IPS-20b (cell line): Measurements from ENCODE around the gene ZNF181.

Experiments used
- H3K27ac ChIP-seq: one replicate; pipeline ENCODE4 v1.5.1; 2013; ENCODE audit warnings: low read length
- H3K27me3 ChIP-seq: 2 replicates; pipeline ENCODE4 v1.6.1; 2013; ENCODE audit warnings: mild to moderate bottlenecking, low read length, inconsistent platforms; ENCODE audit not compliant: insufficient read depth
- H3K36me3 ChIP-seq: 2 replicates; pipeline ENCODE4 v1.6.1; 2013; ENCODE audit warnings: low read depth, mild to moderate bottlenecking, inconsistent platforms, low read length, moderate library complexity; ENCODE audit not compliant: insufficient read depth
- H3K4me1 ChIP-seq: 2 replicates; pipeline ENCODE4 v1.6.1; 2013; ENCODE audit warnings: mild to moderate bottlenecking, control low read depth, inconsistent platforms, low read length, moderate library complexity; ENCODE audit not compliant: insufficient read depth
- H3K4me3 ChIP-seq: 2 replicates; pipeline ENCODE4 v1.5.1; 2013; ENCODE audit warnings: mild to moderate bottlenecking, low read length, inconsistent platforms
- H3K9ac ChIP-seq: 2 replicates; pipeline ENCODE4 v1.6.1; 2013; ENCODE audit warnings: low read depth, mild to moderate bottlenecking, inconsistent platforms, low read length, moderate library complexity
- H3K9me3 ChIP-seq: 2 replicates; pipeline ENCODE4 v1.6.1; 2013; ENCODE audit warnings: mild to moderate bottlenecking, low read depth, low read length, inconsistent platforms; ENCODE audit not compliant: insufficient read depth

Gene ZNF181

DNA sequence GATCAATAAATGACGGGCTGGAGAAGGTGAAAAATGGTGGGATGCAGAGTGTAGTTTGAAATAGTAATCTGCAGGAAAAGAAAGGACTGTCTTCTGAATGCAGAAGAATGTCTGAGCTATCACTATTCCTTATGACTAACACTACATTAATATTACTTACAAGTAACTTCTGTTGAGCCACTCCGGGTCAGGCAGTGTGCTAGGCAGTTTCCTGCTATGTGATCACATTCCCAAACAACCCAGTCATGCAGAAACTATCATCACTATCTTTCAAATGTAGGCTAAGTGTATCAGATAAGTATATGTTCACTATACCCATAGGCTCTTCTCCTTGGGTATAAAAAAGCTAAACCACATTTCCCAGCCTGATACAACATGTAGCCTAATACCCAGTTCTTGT lies 32.3 kb downstream of the ZNF181 start:
- no peak overlapping the region for H3K9ac ChIP-seq
- no peaks in the 10 kb centered on the region for H3K4me1 ChIP-seq
- H3K9me3 ChIP-seq, result peaks cover 39% of the 10 kb centered on the region
- peaks cover 42% of the 10 kb centered on the region; the same call in 1 of the 2 replicates for H3K36me3 ChIP-seq
- H3K27ac ChIP-seq, result no peak overlapping the region
- no peaks in the 10 kb centered on the region for H3K27me3 ChIP-seq
- no peak overlapping the region for H3K4me3 ChIP-seq

DNA sequence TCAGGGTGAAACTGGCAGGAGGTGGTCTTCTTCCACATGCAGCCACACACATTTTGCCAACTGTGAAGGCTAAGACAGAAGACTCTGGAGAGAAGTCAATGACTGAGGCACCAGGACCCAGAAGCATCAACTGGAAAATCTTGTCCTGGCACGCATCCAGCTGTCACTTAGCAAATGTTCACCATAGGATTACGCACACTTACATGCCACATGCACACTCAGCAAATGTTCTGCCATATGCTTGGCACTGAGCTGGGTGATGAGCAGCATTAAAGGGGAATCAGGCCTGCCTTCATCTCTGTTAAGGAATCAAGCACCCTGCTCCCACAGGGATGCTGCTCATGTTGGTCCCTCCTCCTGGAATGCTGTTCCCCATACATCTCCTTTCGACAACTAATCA lies 33.9 kb downstream of the ZNF181 start:
- H3K27ac ChIP-seq, result no peak overlapping the region
- H3K4me1 ChIP-seq, result no peaks in the 10 kb centered on the region
- H3K4me3 ChIP-seq, result no peak overlapping the region
- H3K9ac ChIP-seq, result no peak overlapping the region
- H3K9me3 ChIP-seq, result peaks cover 25% of the 10 kb centered on the region
- peaks cover 42% of the 10 kb centered on the region; the same call in 1 of the 2 replicates for H3K36me3 ChIP-seq
- H3K27me3 ChIP-seq, result peaks cover 11% of the 10 kb centered on the region

DNA sequence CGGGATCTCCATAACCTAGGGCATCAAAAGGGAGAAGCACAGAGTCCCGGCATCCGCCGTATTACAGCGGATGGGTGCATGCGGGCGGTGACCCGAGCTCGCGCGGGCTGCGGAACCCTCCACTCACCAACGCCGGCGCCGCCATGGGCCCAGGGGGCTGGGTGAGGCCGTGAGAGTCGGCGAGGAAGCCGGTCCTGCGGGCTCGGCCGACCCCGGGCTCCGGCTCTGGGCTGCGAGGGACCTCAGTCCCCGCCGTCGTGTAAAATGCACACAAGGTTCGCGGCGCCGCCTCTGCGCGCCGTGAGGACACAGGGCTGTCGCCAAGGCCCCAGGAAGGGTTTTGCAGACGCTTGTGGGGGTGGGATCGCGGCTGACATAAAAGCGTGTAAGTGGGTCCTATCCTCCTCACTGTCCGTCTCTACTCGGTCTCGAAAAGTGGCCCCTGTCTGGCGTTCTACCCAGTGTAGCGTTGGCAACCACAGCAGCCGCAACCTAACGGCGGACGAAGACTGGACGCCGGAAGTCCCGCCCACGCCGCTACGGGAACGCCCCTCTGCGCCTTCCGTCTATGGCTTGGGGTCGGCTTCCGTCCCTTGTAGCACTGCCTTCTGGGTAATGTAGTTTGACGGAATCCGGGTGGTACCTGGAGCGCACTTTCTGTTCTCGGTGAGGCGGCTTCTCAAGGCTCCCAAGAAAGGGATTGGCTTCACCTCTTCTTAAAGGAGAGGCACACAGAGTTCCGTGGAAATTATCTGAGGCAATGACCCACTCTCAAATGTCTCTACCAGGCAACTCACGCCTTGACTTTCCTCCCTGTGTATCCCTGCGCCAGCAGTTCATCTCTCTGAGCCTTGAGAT lies 38.9 kb downstream of the ZNF181 start, which contains the start of gene ZNF599:
ZNF599 (minus strand) TSS at position 519 of the 858 bp plus-strand sequence; CDS start at position 145, 374 bp downstream.
- H3K4me1 ChIP-seq, result no peaks in the 10 kb centered on the region
- H3K36me3 ChIP-seq, result 0 out of 2 replicates have a peak, but pooled peaks cover 2% of the 10 kb centered on the region
- H3K9ac ChIP-seq, result peak within 1 kb of the TSS; percentile 65; the same call in 1 of the 2 replicates
- H3K27me3 ChIP-seq, result peaks cover 11% of the 10 kb centered on the region
- peak within 1 kb of the TSS; percentile 80 for H3K4me3 ChIP-seq
- no peak within 1 kb of the TSS for H3K27ac ChIP-seq
- H3K9me3 ChIP-seq, result peaks cover 4% of the 10 kb centered on the region; the same call in 1 of the 2 replicates

- H3K4me1 ChIP-seq, result no peaks in the 10 kb centered on the region
- peaks cover 7% of the 10 kb centered on the region; the same call in 1 of the 2 replicates for H3K9me3 ChIP-seq
- peak overlapping the region; percentile 80 for H3K4me3 ChIP-seq
- H3K9ac ChIP-seq, result no peak overlapping the region
- H3K27ac ChIP-seq, result no peak overlapping the region
- peaks cover 11% of the 10 kb centered on the region for H3K27me3 ChIP-seq
- no peaks in the 10 kb centered on the region for H3K36me3 ChIP-seq
Observed at GRCh38 chr19:34773555-34773864, 39.5 kb downstream of the ZNF181 start.

GRCh38 chr19:34774857-34775256 lies 40.8 kb downstream of the ZNF181 start:
- peaks cover 20% of the 10 kb centered on the region; the same call in 1 of the 2 replicates for H3K9me3 ChIP-seq
- H3K27me3 ChIP-seq, result peaks cover 11% of the 10 kb centered on the region
- H3K36me3 ChIP-seq, result no peaks in the 10 kb centered on the region
- H3K9ac ChIP-seq, result no peak overlapping the region
- no peaks in the 10 kb centered on the region for H3K4me1 ChIP-seq
- H3K4me3 ChIP-seq, result no peak overlapping the region
- H3K27ac ChIP-seq, result no peak overlapping the region

DNA sequence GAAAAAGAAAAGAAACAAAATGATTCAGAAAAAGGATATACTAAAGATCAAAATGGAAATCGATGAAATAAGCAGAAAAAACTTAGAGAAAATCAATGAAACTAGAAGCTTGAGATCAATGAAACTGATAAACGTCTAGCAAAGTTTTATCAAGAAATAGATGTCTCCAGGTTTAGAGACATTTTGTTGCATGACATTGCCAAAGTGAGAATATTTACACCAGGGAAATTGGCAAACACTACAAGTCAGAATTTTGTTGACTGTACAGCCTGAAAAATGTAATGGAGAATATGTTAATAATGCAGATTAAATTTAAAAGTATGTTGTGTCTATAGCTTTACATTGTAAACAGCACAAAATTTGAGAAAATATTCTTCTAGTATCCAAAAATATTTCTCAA lies 44.3 kb downstream of the ZNF181 start:
- Histone ChIP-seq H3K27me3 (no peaks in the 10 kb centered on the region), H3K36me3 (no peaks in the 10 kb centered on the region), H3K27ac (no peak overlapping the region), H3K9me3 (peaks cover 40% of the 10 kb centered on the region; the same call in 1 of the 2 replicates), H3K9ac (no peak overlapping the region), H3K4me1 (no peaks in the 10 kb centered on the region), H3K4me3 (no peak overlapping the region)

DNA sequence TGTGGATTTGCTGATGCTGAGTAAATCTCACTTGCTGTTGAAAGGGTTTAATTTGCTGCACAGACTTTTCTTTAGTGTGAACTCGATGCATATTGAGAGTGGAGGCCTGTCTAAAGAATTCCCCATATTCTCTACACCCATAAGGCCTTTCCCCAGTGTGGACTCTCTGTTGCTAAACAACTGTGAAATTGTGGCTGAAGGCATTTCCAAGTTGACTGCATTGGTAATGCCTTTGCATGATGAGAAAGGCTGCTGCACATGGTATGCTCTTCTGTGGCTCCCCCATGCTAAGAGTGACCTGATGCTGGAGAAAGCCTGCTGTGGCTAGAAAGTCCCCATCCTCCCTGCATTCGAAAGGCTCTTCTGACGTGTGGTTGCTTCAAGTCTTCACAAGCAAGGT lies 45.6 kb downstream of the ZNF181 start:
- Histone ChIP-seq H3K36me3 (no peaks in the 10 kb centered on the region), H3K9me3 (peaks cover 47% of the 10 kb centered on the region; the same call in 1 of the 2 replicates), H3K27ac (no peak overlapping the region), H3K9ac (no peak overlapping the region), H3K4me3 (no peak overlapping the region), H3K27me3 (no peaks in the 10 kb centered on the region), H3K4me1 (no peaks in the 10 kb centered on the region)

DNA sequence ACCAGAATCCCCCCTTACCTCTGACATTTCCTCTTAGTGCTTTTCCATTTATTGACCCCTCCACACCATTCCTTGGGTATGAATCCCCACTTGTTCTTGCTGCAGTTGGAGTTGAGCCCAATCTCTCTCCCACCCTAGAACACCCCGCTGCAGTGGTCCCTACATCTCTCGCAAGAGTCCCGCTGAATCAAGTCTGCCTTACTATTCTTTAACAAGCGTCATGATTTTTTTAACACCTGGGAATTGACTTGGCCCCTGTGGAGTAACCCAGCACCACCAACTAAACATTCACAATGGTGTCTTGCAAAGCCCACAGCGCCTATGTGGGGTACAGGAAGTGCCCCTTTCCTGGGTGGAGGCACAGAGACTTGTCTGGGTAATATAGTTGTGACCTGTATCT lies 52.2 kb downstream of the ZNF181 start:
- H3K27me3 ChIP-seq, result no peaks in the 10 kb centered on the region
- H3K4me1 ChIP-seq, result no peaks in the 10 kb centered on the region
- H3K9me3 ChIP-seq, result peaks cover 60% of the 10 kb centered on the region; the same call in 1 of the 2 replicates

DNA sequence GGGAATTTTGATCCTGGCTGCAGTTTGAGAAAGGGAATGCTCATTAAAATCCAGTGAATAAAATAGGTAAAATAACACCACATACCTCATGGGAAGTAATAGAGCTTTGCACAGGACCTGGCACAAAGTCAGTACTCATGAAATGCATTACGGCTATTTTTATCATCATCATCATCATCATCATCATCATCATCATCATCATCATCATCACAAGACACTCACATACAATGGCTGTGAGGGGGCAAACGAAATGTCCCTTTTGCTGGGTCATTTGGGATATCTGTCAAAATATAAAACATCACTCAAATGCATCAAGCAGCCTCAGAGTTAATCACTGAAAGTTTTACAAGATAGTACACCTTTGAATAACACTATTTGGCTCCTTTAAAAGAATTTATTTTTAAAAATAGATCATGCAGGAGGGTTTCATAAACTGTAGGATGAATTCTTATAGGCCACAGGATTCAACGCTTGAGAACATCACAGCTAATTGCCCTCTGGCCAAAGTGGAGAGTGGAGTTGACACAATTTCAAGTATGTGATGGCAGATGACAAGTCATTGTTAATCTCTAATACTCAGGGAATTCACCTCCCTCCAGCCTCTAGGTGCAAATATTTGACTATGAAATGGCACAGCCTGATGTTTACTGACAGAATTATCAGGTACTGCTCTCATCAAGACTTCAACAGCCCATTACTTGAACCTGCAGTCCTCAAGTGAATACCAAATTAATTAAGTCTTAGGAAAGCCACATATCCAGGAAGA lies 53.2 kb downstream of the ZNF181 start:
- no peaks in the 10 kb centered on the region for H3K36me3 ChIP-seq
- no peaks in the 10 kb centered on the region for H3K27me3 ChIP-seq
- H3K9me3 ChIP-seq, result peaks cover 58% of the 10 kb centered on the region; the same call in 1 of the 2 replicates
- H3K4me3 ChIP-seq, result no peak overlapping the region
- H3K4me1 ChIP-seq, result no peaks in the 10 kb centered on the region
- no peak overlapping the region for H3K9ac ChIP-seq
- H3K27ac ChIP-seq, result no peak overlapping the region

More for the DNA sequence above, 52.2 kb downstream of the ZNF181 start:
- no peaks in the 10 kb centered on the region for H3K36me3 ChIP-seq
- no peak overlapping the region for H3K27ac ChIP-seq
- H3K9ac ChIP-seq, result no peak overlapping the region
- no peak overlapping the region for H3K4me3 ChIP-seq

DNA sequence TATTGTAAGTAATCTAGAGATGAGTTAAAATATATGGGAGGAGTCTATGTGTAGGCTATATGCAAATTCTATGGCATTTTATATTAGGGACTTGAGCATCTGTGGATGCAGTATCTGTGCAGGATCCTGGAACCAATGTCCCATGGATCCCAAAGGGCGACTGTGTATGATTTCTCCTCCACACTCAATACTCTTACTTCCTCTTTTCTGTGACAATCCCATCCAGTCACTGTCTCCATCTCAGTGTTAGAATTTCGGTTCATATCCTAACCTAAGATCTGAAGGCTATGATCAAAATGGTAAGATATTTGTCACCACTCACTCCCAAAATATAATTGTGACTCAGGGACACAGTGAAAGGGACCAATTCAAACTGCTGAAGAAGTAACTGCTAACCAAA lies 54.0 kb downstream of the ZNF181 start:
- H3K9me3 ChIP-seq, result peaks cover 53% of the 10 kb centered on the region; the same call in 1 of the 2 replicates
- H3K4me3 ChIP-seq, result no peak overlapping the region
- H3K36me3 ChIP-seq, result no peaks in the 10 kb centered on the region
- H3K9ac ChIP-seq, result no peak overlapping the region
- no peaks in the 10 kb centered on the region for H3K4me1 ChIP-seq
- H3K27ac ChIP-seq, result no peak overlapping the region
- no peaks in the 10 kb centered on the region for H3K27me3 ChIP-seq

GRCh38 chr19:34793565-34793964 lies 59.5 kb downstream of the ZNF181 start:
- peaks cover 35% of the 10 kb centered on the region; the same call in 1 of the 2 replicates for H3K9me3 ChIP-seq
- H3K27ac ChIP-seq, result no peak overlapping the region
- H3K4me1 ChIP-seq, result no peaks in the 10 kb centered on the region
- H3K36me3 ChIP-seq, result no peaks in the 10 kb centered on the region
- no peak overlapping the region for H3K4me3 ChIP-seq
- no peaks in the 10 kb centered on the region for H3K27me3 ChIP-seq
- H3K9ac ChIP-seq, result no peak overlapping the region
